Esophagus squamous epithelium (tissue), 5 donors: ENCODE measurements around the gene NCOA1. TPM values are rescaled to one million over a fixed set of nuclear protein-coding genes. Genes with fewer than 3 reads are reported as not detected.
A peak's percentile ranks its signal among the peaks of the same experiment; 100 is the strongest.

Experiments used
- DNase-seq: peaks from one replicate; lab custom pipeline; 2025; lab: John Stamatoyannopoulos, UW
- H3K27ac ChIP-seq, 4 donors: fragments of 200-600 bp; sonication (generic); one replicate each; pipeline ENCODE4 v1.5.1; 2016 to 2019; ENCODE audit warnings: mild to moderate bottlenecking in 1 of 4
- H3K27me3 ChIP-seq, 4 donors: fragments of 200-600 bp; sonication (generic); 1 replicate in 3 of 4; 2 replicates in 1 of 4; pipeline versions ENCODE4 v1.5.1 to v1.6.0; 2017 to 2021; ENCODE audit warnings: antibody characterized with exemption in 1 of 4
- H3K36me3 ChIP-seq, 3 donors: fragments of 200-600 bp; sonication (generic); one replicate each; pipeline ENCODE4 v1.5.1; 2016 to 2019
- H3K4me1 ChIP-seq, 3 donors: fragments of 200-600 bp; sonication (generic); one replicate each; pipeline ENCODE4 v1.5.1; 2017 to 2019
- H3K4me3 ChIP-seq, 4 donors: fragments of 200-600 bp; sonication (generic); 1 replicate in 3 of 4; 2 replicates in 1 of 4; pipeline ENCODE4 v1.5.1; 2016 to 2019; ENCODE audit warnings: mild to moderate bottlenecking in 2 of 4, moderate library complexity in 1 of 4
- H3K9me3 ChIP-seq, 3 donors: fragments of 200-600 bp; sonication (generic); one replicate each; pipeline ENCODE4 v1.5.1; 2016 to 2019
- CTCF ChIP-seq, 6 experiments: fragments of 450-650 bp in 4 of 6; fragments of 200-600 bp in 2 of 6; sonication (generic) in 2 of 6; IDR thresholded peaks; one replicate each; pipeline ENCODE4 v1.5.1; 2016 to 2019; ENCODE audit warnings: antibody characterized with exemption in 6 of 6, mild to moderate bottlenecking in 4 of 6, moderate library complexity in 4 of 6
- POLR2A ChIP-seq, 4 donors: fragments of 450-650 bp; IDR thresholded peaks; one replicate each; pipeline ENCODE4 v1.6.1; 2017; ENCODE audit warnings: antibody characterized with exemption in 4 of 4, mild to moderate bottlenecking in 4 of 4, moderate library complexity in 3 of 4
- WGBS, 2 donors: methylation state at CpG; one replicate each; pipeline ENCODE4 v1.1.5; 2018; 5-methylcytosine and 5-hydroxymethylcytosine counted together
- intact Hi-C: fragments of 100-400 bp; cut with DNase I; formaldehyde crosslinking; loops from one replicate; pipeline ENCODE4 v1.15.0; 2022
- total RNA-seq, 4 donors: library from RNA; depleted of rRNA; stranded (reverse); fragments of >200 nt; gene quantifications; one replicate each; pipeline ENCODE4 v1.1.0, GENCODE V29; 2016
- donor health status: DM: yes; HTN: yes; CAD: no.

NCOA1 gene
- total RNA-seq, 4 donors from 2014 or later: 21.3 to 45.4 (median 32.9) TPM

DNA sequence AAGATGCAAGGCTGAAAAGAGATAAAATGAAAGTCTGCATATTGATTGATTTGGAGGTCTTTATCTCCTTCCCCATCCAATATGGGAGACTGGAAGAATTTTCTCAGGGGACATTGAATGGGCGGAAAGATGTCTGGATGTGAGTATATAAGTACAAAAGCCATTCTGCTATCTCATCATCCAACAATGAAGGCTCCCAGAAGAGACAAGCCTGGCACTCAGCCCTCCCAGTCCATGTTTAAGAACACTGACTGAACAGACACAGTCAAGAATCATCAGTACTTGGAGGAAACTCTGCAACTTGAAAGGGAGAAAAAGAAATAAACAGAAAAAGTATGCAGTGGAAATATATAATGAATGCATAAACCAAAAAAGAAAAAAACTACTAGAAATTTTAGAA, 221.2 kb downstream of the NCOA1 start:
- H3K27me3 ChIP-seq: no peaks in the 10 kb centered on the region
- no peak overlapping the region for H3K27ac ChIP-seq
- peaks cover 0 to 73% (median 0%) of the 10 kb centered on the region in 3 donors for H3K36me3 ChIP-seq
- no peak for TF ChIP-seq POLR2A (IDR thresholded peaks at IDR 0.05)
- TF ChIP-seq CTCF (IDR thresholded peaks at IDR 0.05): no peak
- intact Hi-C loops: no loop called here
- no peaks in the 10 kb centered on the region for H3K4me1 ChIP-seq
- no peak overlapping the region for H3K4me3 ChIP-seq
- no peaks in the 10 kb centered on the region for H3K9me3 ChIP-seq
- DNase-seq: no peak
- WGBS, 2 donors: 73 to 100% methylated on average over 1 of the region's 1 CpG

- no peak for TF ChIP-seq POLR2A (IDR thresholded peaks at IDR 0.05)
- WGBS, 2 donors: 89 to 100% methylated on average over 2 of the region's 2 CpGs
- H3K36me3 ChIP-seq: peaks cover 0 to 57% (median 0%) of the 10 kb centered on the region in 3 donors
- H3K4me3 ChIP-seq: no peak overlapping the region
- no peaks in the 10 kb centered on the region for H3K9me3 ChIP-seq
- no peaks in the 10 kb centered on the region for H3K27me3 ChIP-seq
- no peak overlapping the region for H3K27ac ChIP-seq
- intact Hi-C loops: no loop called here
- peaks cover 0 to 13% (median 0%) of the 10 kb centered on the region in 3 donors for H3K4me1 ChIP-seq
- no peak for DNase-seq
These were observed 226.4 kb downstream of the NCOA1 start for GRCh38 chr2:24717263-24717951.

GRCh38 chr2:24720310-24720709, 229.3 kb downstream of the NCOA1 start:
- no peak for DNase-seq
- peaks cover 0 to 37% (median 0%) of the 10 kb centered on the region in 3 donors for H3K36me3 ChIP-seq
- no peaks in the 10 kb centered on the region for H3K9me3 ChIP-seq
- 67 to 82% methylated on average over 3 of the region's 3 CpGs for WGBS, 2 donors
- TF ChIP-seq CTCF (IDR thresholded peaks at IDR 0.05) (no peak), POLR2A (IDR thresholded peaks at IDR 0.05) (no peak)
- no peak overlapping the region for H3K27ac ChIP-seq
- H3K27me3 ChIP-seq: no peaks in the 10 kb centered on the region
- intact Hi-C loops: no loop called here
- H3K4me3 ChIP-seq: no peak overlapping the region
- peaks cover 0 to 14% (median 0%) of the 10 kb centered on the region in 3 donors for H3K4me1 ChIP-seq

DNA sequence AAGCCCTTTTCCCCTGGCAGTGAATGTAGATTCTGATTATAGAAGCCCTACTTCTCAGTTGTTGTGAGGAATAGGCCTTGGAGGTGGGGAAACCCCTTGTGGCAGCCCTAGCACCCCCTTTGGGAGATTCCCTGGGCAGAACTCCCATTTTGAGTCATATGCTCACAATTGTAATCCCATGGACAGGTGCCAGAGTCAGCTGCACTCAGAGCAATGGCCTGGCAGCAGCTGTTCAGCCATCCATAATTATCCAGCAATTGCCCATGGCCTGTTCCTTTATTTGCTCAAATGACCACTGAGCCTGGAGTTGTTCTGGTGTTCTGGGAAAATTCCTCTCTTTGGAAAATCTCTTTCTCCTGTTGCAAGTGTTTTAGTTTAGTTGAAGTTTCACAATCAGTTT, 230.4 kb downstream of the NCOA1 start:
- Histone ChIP-seq H3K36me3 (peaks cover 0 to 29% (median 0%) of the 10 kb centered on the region in 3 donors), H3K27me3 (no peaks in the 10 kb centered on the region), H3K4me3 (no peak overlapping the region), H3K27ac (peak overlapping the region in 3 of 4 donors; percentile 53 to 60 (median 59)), H3K9me3 (no peaks in the 10 kb centered on the region), H3K4me1 (peaks cover 0 to 14% (median 0%) of the 10 kb centered on the region in 3 donors)
- no peak for DNase-seq
- TF ChIP-seq POLR2A (IDR thresholded peaks at IDR 0.05) (no peak), CTCF (IDR thresholded peaks at IDR 0.05) (no peak)
- intact Hi-C loops: no loop called here

DNA sequence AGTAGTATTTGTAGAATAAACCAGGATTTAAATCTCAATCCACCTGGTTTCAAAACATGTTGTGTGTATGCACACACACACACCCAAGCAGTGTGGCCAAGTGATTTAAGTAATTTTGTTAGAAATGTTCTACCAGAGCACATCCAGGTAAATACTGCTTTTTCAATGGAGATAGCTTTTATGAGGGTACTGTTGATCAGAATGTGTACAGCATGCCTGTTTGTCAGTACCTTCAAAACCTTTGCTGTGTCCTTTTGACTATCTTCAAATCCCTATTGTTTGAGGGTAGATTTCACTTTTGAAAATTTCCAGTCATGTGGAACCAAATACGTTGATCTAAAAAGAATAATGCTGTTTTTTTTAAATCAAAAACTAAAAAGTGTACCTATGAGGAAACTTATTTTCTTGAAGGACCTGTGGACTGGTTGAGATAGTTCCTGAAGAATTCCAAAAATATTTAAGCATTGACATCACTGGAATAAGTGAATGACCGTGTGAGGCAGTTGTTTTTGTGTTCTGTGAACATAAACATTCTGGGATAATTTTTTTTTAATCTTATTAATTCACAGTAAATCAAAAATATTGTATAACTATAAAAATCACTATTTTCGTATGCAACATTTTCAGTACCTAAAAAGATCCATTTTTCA, 231.2 kb downstream of the NCOA1 start:
- Histone ChIP-seq H3K4me1 (peaks cover 0 to 14% (median 0%) of the 10 kb centered on the region in 3 donors), H3K4me3 (no peak overlapping the region), H3K27ac (peak overlapping the region in 3 of 4 donors; percentile 53 to 60 (median 53)), H3K9me3 (no peaks in the 10 kb centered on the region), H3K27me3 (no peaks in the 10 kb centered on the region), H3K36me3 (peaks cover 0 to 29% (median 0%) of the 10 kb centered on the region in 3 donors)
- no peak for TF ChIP-seq CTCF (IDR thresholded peaks at IDR 0.05)
- no peak for TF ChIP-seq POLR2A (IDR thresholded peaks at IDR 0.05)
- intact Hi-C loops: no loop called here
- no peak for DNase-seq
- 68 to 69% methylated on average over 3 of the region's 3 CpGs for WGBS, 2 donors
